Measurements from ENCODE around the gene ABCG1. TPM values are rescaled to one million over a fixed set of nuclear protein-coding genes. Genes with fewer than 3 reads are reported as not detected.

Gene ABCG1
- polyA plus RNA-seq, 2 of the 4 experiments (the other 2 are of a cell fraction), result 2.3 to 5.1 TPM

- TF ChIP-seq FOSB (CRISPR knock-in tag; IDR thresholded peaks at IDR 0.05) (no peak), HOXA7 (CRISPR knock-in tag; IDR thresholded peaks at IDR 0.05) (no peak), EHF (CRISPR knock-in tag; IDR thresholded peaks at IDR 0.05) (no peak), FOXS1 (CRISPR knock-in tag; IDR thresholded peaks at IDR 0.05) (no peak), ZSCAN20 (CRISPR knock-in tag; IDR thresholded peaks at IDR 0.05) (no peak), POLR2A (IDR thresholded peaks at IDR 0.05; ENCODE audit: low read length) (no peak), HDAC2 (IDR thresholded peaks at IDR 0.05) (no peak), RNF2 (IDR thresholded peaks at IDR 0.05; ENCODE audit: borderline replicate concordance, low read depth) (no peak), MYC (IDR thresholded peaks at IDR 0.05; ENCODE audit: borderline replicate concordance, low read length) (no peak), RCOR1 (IDR thresholded peaks at IDR 0.05; ENCODE audit: low read depth, low read length) (no peak), BHLHE40 (IDR thresholded peaks at IDR 0.05; ENCODE audit: low read depth, low read length) (no peak), NFE2L2 (conservative IDR thresholded peaks at IDR 0.05; ENCODE audit: low read length) (no peak), CTCF (IDR thresholded peaks at IDR 0.05) (no peak), ZFP36 (IDR thresholded peaks at IDR 0.05; ENCODE audit: borderline replicate concordance, partially characterized antibody) (no peak), SREBF2 (IDR thresholded peaks at IDR 0.05) (no peak), SMC3 (IDR thresholded peaks at IDR 0.05) (no peak), EP300 (IDR thresholded peaks at IDR 0.05) (no peak)
- Histone ChIP-seq H3K27ac (no peak overlapping the region), H3K4me3 (no peak overlapping the region), H3K9me3 (no peaks in the 10 kb centered on the region), H3K4me2 (no peak overlapping the region), H3K4me1 (peaks cover 7% of the 10 kb centered on the region; the same call in 1 of the 3 replicates)
- ATAC-seq, result no peak
- DNase-seq (ENCODE audit: low read depth in 1 of 2, low spot score in 1 of 2), result no peak
- WGBS (ENCODE audit: missing lambda C conversion rate), result 91% methylated on average over 8 of the region's 8 CpGs
- ChIA-PET POLR2A (interaction anchor here (1.1 kb wide), 1 partner anchor 48 kb away, joined by 3 read pairs; no protein-coding TSS in a partner anchor), CTCF (no interaction called here)
- FAIRE-seq, result no peak
Observed at GRCh38 chr21:42190486-42190863, 28.5 kb upstream of the ABCG1 start.

- POLR2A ChIA-PET, result interaction anchor here (1.1 kb wide), 1 partner anchor 48 kb away, joined by 3 read pairs; no protein-coding TSS in a partner anchor
- WGBS (ENCODE audit: missing lambda C conversion rate), result 67% methylated on average over 5 of the region's 5 CpGs
Observed at GRCh38 chr21:42191064-42191463, 27.9 kb upstream of the ABCG1 start.

More at GRCh38 chr21:42191064-42191463, 27.9 kb upstream of the ABCG1 start:
- CTCF ChIA-PET, result interaction anchor here (0.9 kb wide), 1 partner anchor 45 kb away, joined by 4 read pairs; no protein-coding TSS in a partner anchor
- no peak overlapping the region for H3K4me2 ChIP-seq
- no peaks in the 10 kb centered on the region for H3K9me3 ChIP-seq
- peaks cover 7% of the 10 kb centered on the region; the same call in 1 of the 3 replicates for H3K4me1 ChIP-seq
- FAIRE-seq, result no peak
- H3K4me3 ChIP-seq, result no peak overlapping the region
- DNase-seq (ENCODE audit: low read depth in 1 of 2, low spot score in 1 of 2), result no peak
- ATAC-seq, result no peak
- no peak overlapping the region for H3K27ac ChIP-seq
- TF ChIP-seq MYC (IDR thresholded peaks at IDR 0.05; ENCODE audit: borderline replicate concordance, low read length) (no peak), FOSB (CRISPR knock-in tag; IDR thresholded peaks at IDR 0.05) (no peak), JUN (IDR thresholded peaks at IDR 0.05) (no peak), JUNB (IDR thresholded peaks at IDR 0.05) (no peak), KDM5A (IDR thresholded peaks at IDR 0.05) (no peak), ESRRA (IDR thresholded peaks at IDR 0.05; ENCODE audit: borderline replicate concordance, low read length) (no peak), ZSCAN20 (CRISPR knock-in tag; IDR thresholded peaks at IDR 0.05) (no peak), HOXB5 (CRISPR knock-in tag; IDR thresholded peaks at IDR 0.05) (no peak), USF2 (IDR thresholded peaks at IDR 0.05) (no peak), GATA3 (IDR thresholded peaks at IDR 0.05; ENCODE audit: borderline replicate concordance) (no peak), POLR2A (IDR thresholded peaks at IDR 0.05; ENCODE audit: low read length) (no peak), CBX2 (IDR thresholded peaks at IDR 0.05; ENCODE audit: borderline replicate concordance, low read depth) (no peak), MAZ (IDR thresholded peaks at IDR 0.05; ENCODE audit: borderline replicate concordance, low read depth, low read length) (no peak)
